Stimulated activated CD8-positive, alpha-beta memory T cell treated with anti-CD3 and anti-CD28 coated beads, Interleukin-4, amount 100 ng/mL, for 4 hours (primary cell): ENCODE data around the gene COL6A2.

Source experiments
- DNase-seq, 2 donors: peaks; one replicate each; pipeline ENCODE4 v3.0.0-alpha.2; 2020; ENCODE audit warnings: low read depth in 2 of 2, low spot score in 1 of 2

COL6A2 gene

DNA sequence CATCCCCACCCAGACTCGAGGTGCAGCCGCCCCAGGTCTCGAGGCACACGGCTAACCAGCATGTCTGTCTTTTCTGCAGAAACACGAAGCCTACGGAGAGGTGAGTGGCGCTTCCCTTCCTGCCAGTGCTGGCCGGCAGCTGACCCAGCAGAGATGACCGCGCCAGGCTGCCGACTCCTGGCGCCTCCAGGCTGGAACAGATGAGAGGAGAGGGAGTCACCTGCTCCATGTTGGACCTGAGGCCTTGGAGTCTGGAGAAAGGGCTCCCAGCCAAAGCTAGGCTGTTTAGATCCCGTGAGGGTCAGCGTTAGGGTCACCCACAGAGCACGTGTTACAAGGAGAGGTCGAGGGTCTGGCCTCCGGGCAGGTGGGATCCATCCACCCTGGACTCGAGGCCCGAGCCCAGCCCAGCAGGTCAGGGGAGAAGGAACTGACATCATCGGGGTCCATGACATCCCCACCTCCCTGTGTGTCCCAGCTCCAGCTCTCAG lies 14.9 kb downstream of the COL6A2 start:
- DNase-seq, result no peak

DNA sequence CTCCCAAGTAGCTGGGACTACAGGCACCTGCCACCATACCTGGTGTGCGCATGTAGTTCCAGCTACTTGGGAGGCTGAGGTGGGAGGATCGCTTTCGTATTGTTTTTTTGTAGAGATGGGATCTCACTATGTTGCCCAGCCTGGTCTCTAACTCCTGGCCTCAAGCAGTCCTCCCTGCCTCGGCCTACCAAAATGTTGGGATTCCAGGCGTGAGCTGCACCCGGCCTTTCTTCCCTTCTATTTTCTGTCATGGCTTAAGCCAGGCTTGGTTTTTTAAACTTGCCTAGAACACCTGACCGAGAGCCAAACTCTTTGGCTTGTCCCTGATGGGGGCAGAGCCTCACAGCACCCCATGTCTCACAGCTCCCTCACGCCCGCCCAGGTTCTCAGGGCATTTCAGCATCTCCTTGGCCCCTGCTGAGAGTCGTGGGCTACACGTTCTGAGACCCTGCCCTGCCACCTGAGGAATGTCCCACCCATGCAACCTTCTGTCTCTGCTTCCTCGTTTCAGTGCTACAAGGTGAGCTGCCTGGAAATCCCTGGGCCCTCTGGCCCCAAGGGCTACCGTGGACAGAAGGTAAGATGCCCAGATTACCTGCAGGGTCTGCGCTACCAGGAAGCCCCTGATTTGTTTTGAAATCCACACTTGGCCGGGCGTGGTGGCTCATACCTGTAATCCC lies 15.7 kb downstream of the COL6A2 start:
- no peak for DNase-seq

DNA sequence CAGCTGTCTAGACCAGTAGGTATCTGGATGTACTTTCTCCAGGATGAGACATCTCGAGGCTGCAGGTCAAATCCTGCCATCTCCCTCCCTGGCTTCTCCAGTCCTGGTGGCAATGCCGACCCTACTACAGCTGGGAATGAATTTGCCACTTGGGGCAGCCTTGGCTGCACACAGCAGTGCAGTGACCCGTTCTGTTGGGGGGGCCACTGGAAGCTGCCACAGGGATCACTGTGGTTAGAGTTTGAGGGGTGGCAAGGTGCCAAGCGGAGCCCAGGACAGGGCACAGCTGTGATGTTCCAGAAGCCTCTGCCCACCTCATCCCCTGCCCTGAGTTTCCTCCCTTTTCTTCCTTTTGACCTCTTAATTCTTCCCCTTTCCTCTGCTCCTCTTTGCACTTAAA lies 17.1 kb downstream of the COL6A2 start:
- DNase-seq, result no peak

DNA sequence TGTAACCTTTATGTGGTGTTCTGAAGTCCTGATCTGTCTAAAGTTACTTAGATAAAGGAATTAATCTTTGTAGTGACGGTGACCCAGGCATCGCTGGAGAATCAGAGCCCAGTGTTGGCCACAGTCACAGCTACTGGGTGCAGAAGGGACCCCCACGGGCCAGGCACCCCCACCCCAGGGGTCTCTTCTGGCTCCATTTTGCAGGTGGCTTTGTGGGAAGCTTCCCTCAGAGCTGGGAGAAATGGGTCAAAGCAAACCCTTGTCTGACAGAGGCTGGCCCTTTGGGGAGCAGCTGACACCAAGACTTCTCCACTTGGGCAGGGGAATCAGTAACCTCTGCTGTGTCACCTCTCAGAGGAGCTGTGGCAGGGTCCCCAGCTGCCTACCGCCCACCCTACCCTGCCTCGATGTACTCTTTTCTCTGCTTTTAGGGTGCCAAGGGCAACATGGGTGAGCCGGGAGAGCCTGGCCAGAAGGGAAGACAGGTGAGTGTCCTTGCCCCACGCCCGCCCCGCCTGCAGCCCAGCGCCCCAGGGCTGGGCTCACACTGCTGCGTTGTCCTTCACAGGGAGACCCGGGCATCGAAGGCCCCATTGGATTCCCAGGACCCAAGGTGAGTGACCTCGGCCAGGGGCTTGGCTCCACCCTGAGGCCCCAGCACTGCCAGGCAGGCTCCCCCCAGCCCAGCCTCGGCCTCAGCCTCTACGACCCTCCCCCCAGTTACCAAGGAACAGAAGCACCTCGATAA lies 17.7 kb downstream of the COL6A2 start:
- DNase-seq, result no peak

DNA sequence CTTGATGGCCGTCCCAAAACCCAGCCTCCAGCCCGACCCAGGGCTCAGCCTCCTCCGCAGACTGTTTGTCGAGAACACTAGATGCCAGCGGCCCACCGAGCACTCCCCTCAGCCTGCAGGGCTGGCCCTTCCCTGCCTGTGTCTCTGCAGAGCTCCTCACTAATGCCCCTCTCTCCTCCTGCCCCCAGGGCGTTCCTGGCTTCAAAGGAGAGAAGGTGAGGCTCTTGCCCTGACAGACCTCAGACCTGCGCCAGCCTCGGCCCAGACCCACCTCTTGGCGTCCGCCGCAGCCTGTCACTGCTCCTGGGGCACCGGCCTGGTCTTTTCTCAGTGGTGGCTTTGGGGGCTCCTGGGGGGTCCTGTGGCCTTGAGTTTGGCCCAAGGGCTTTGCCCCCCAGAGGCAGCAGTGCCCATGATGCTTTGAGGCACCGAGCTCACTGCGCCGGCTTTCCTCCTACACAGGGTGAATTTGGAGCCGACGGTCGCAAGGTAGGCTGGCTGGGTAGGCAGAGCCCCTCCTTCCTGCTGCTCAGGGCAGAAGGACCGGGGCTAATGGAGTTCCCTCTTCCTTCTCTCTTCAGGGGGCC lies 18.4 kb downstream of the COL6A2 start:
- no peak for DNase-seq

DNA sequence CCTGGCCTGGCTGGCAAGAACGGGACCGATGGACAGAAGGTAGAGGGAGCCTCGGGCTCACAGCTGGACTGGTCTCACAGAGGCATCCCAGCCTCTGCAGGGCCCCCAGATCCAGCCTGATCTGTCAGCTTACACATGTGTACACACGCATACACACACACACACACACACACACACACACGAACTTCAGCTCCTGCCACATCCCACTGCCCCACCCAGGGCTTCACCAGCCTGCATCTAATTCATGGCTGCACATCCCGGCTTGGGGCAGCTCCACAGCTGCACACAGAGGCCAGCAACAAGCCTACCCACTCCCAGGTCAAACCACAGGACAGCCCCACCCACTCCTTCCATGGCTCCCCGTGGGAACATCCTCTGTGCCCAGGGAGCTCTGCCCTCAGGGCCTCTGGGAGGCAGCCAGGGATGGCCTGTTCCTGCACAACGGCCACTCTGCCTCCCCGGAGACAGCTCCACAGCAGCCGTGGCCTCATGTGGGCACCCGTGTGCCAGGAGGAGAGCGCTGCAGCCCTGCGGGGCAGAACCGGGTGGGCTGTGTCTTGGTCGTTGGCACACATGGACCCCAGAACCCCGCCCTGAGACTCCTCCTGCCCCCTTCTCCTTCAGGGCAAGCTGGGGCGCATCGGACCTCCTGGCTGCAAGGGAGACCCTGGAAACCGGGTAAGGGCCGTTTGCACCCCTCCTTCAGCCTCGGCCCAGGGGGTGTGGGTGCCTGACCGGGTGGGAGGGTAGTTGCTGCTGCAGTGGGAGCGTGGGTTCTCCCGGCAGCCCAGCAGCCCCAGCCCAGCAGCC lies 19.1 kb downstream of the COL6A2 start:
- DNase-seq, result no peak

DNA sequence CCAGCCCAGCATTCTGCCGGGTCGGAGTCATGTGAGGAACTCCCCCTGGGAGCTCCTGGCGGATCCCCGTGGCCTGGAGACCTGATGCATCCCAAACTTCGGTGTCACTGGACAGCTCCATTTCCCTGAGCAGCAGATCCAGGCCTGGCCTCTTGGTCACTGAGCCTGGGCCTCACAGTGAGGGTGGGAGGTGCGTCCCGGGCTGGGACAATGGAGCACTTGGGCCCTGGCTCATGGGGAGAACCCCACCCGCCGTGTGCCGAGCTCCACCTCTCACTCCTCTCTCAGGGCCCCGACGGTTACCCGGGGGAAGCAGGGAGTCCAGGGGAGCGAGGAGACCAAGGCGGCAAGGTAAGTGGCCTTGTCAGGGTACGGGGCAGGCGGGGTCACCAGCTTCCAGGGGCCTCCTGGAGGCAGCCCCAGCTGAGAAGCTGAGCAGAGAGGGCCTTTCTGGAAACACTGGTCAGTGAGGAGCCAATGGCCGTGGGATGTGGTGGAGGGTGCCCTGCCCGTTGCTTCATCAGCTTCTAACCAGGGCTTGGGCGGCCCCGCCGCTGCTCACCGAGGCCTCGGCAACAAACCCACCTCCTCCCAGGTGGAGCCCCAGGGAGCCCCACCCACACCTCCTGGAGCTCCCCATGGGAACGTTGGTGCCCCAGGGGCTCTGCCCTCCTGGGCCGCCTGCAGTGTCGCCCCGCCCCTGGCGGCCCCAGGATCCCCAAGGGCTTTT lies 19.8 kb downstream of the COL6A2 start:
- DNase-seq, result no peak

DNA sequence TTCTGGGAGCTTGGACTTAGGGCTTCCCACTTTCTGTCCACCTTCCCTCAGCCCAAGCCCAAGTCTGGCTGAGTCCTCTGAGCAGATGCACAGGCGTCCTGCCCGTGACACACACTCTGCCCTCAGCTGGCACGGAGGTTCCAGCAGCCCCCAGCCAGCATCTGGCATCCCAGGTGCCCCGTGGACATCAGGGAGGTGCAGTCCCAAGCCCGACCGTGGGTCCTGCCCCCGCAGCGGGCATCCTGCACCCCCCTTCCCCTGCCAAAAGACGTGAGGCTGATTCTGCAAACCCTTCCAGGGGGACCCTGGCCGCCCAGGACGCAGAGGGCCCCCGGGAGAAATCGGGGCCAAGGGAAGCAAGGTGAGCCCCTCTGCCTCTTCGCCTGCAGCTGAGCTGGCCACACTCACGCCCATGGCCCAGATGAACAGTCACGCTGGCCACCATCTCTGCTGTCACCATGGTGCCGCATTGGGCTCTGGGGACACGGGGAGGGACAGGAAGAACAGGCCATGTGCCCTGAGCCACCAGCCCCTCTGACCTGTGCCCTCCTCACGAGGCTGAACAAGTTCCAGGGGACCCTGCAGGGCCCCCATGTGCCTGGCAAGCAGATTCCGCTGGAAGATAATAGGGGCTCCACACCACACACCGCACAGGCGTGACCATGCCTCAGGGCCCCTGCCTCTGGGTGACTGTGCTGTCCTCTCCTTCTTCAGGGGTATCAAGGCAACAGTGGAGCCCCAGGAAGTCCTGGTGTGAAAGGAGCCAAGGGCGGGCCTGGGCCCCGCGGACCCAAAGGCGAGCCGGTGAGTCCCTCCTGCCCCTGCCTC lies 20.6 kb downstream of the COL6A2 start:
- DNase-seq, result no peak

DNA sequence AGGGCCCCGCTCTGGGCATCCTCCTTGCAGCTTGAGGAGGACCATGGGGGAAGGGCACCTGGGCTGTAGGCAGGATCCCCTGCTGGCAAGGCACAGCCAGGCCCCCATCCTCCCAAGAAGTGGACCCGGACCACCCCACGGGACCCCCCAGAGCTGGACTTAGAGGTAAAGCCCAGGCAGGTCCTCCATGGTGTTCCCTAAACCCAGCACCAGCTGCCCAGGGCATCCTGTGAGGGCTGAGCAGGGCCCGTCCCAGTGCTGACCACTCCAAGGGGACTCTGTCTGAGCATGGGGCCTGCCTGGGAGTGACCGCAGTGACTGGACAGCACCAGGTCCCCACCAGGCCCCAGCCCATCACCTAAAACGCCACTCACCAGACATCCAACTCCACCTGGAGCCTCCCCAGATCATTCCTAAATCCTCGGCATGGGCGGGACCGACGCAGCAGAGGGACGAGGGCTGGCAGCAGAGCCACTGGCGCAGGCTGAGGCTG lies 21.3 kb downstream of the COL6A2 start:
- DNase-seq, result no peak

DNA sequence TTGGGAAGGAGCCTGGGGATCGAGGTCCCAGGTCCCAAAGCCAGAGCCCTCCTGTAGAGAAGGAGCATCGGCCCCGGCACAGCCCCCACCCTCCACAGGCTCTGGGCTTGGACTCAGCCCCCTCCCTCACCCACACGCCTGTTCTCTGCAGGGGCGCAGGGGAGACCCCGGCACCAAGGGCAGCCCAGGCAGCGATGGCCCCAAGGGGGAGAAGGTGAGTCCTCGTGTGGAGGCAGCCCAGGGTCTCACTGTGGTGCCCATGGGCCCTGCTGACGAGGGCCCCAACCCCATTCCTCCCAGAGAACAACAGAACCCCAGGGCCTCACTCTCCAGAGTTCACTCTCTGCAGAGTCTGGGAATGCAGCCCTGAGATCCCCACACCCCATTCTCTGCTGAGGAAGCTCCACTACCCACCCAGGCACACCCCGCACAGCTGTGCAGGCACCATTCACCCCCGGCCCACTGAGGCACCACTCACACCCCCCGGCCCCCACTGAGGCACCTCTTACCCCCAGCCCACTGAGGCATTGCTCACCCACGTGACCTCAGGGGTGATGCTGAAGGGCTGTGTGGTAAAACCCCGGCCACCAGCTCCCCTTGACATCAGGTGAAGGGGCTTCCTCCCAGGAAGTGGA lies 21.8 kb downstream of the COL6A2 start:
- no peak for DNase-seq

DNA sequence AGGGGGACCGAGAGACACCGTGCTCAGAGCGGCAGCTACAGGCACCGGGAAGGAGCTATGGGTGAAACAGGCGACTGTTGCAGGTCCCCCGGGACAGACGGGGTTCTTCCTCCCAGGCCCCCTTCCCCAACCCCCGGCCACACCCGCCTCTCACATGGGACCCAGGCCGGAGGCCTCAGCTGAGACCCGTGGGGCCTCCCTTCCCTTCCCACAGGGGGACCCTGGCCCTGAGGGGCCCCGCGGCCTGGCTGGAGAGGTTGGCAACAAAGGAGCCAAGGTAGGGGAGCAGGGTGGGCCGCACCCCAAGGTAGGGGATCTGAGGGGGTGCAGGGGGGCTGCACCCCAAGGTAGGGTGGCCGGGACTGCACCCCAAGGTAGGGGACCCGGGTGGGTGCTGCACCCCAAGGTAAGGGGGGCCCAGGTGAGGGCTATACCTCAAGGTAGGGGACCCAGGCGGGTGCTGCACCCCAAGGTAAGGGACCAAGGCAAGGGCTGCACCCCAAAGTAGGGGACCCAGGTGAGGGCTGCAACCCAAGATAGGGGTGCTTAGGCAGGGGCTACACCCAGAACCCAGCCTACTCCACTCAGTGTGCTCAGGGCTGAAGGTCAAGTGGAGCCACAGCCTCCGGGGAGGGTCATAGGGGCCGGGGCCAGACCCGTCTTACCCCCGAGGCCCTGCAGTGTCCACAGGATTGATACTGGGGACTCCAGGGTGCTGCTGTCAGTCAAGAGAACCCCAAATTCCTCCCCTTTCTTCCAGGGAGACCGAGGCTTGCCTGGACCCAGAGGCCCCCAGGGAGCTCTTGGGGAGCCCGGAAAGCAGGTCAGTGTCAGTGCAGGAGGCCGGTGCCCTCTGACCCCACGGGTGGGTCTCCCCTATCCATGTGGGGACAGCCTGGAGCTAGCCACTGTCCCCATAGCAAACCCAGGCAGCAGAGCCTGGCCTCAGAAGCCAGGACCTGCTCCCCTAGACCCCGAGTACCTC lies 22.7 kb downstream of the COL6A2 start:
- DNase-seq, result no peak

DNA sequence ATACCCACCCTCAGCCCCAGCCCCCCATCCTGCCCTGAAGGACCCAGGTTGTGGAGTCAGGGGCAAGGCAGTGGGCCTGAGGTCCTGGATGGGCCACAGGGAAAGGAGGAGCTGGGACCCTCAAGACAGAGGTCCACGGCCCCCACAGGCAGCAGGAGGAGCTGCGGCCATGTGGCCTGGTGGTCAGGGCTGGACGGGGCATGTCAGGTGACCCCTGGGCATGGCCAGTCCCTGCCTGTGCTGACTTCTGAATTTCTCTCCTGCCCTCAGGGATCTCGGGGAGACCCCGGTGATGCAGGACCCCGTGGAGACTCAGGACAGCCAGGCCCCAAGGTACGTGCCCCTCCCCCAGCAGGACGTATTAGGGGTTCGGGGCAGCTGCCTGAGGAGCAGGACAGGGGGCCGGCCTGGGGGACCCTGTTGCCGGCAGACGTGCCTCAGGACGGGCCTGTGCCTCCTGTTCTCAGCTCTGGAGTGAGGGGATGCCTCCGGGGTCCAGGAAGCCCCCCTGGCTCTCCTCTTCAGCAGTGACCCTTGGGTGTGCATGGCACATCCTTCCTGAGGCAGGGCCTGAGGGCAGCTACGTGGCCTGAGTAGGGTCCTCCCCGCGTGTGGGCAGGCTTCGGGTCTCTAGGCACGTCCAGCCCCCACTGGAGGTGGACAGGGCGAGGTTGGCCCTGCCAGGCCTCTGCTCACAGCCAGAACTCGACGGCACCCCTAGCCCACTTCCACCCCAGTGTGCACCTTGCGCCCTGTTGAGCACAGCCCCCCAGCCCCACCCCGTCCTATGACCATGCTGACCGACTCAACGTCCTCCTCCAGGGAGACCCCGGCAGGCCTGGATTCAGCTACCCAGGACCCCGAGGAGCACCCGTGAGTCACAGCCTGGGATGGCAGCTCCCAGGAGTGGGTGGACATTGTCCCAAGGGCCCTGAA lies 23.6 kb downstream of the COL6A2 start:
- DNase-seq, result no peak

DNA sequence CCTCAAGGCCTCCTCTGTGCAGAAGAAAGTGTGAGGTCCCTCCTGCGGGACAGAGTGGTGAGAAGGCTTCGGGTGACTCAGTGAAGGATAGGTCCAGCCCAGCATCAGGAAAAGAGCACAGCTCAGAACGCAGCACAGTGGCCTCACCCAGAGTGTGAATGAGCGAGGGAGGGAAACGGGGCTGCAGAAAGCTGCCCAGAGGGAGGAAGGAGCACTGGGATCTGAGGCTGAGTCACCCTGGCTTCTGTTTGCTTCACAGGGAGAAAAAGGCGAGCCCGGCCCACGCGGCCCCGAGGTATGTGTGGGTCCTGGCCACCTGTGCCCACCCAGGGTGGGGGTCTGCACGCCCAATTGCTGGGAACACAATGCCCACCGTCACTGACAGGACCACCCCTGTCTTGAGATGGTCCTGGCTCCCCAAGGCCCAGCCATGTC lies 24.3 kb downstream of the COL6A2 start:
- DNase-seq, result no peak

DNA sequence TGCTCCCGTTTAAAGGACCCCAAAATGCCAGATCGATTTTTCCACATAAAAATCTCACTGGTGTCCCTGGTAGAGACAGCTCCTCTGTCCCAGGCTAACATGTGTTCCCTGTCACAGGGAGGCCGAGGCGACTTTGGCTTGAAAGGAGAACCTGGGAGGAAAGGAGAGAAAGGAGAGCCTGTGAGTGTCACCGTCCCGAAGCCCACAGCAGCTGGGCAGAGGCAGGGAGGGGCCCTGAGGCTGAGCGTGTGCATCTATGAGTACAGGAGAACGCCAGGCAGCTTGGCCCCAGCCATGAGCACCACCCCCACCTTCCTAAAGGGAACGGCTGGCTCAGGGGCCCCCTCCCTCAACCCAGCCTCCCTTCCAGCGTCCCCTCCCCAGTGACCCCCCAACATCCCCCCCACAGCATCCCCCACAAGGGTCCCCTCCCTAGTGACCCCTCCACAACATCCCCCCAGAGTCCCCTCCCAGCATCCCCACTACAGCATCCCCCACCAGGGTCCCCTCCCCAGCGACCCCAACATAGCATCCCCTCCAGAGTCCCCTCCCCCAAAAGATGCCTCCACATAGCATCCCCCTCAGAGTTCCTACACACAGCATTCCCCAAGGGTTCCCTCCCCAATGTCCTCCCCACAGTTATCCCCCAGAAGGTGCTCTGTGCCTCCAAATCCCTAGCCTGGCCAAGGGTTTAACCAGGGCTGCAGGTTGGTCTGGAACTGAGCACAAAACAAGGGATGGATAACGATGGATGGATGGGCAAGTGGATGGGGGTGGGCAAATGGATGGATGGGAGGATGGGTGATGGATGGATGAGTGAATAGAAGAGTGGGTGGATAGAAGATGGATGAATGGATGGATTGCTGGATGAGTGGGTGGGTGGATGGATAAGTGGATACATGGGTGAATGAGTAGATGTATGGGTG lies 25.1 kb downstream of the COL6A2 start:
- no peak for DNase-seq

DNA sequence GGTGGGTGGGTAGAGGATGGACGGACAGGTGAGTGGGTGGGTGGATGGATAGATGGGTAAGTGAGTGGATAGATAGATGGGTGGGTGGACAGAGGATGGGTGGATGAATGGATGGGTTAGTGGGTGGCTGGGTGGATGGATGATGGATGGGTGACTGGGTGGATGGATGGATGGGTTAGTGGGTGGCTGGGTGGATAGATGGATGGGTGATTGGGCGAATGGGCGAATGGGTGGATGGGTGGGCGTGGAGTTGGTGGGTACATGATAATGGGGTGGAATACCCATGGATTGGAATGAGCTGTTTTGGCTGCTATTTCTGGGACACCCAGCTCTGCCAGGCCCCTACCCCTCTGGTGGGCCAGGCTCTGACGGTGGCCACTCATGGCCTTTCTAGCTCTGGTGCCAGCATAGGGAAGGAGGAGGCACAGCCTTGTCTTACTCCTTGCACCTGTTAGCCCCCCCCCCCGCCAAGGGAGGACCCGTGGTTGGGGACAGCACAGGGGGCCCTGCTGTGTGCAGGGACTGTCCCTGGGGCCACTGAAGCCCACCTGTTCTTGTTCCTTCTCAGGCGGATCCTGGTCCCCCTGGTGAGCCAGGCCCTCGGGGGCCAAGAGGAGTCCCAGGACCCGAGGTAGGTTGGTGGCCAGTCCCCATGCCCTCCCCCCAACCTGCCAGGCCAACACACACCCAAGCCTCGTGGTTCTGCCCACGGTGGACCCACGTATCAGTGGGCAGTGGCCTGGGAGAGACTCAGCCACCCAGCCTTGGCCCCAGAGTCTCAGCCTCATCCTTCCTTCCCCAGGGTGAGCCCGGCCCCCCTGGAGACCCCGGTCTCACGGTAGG lies 26.4 kb downstream of the COL6A2 start:
- DNase-seq, result no peak
